AG09309 (cell line): Measurements from ENCODE around the gene NUBPL.
"Not testable (repeated sequence)": the region's sequence is repeated elsewhere in the genome, so short reads cannot be mapped to it uniquely, and the experiment has no call there.

Experiments used
- DNase-seq: peaks from one replicate; pipeline ENCODE4 v3.0.0-alpha.2; 2010; ENCODE audit warnings: low read depth
- H3K4me3 ChIP-seq: 2 replicates; pipeline ENCODE4 v1.5.1; 2011; ENCODE audit warnings: mild to moderate bottlenecking, low read depth, low read length, moderate library complexity; ENCODE audit not compliant: control insufficient read depth
- CTCF ChIP-seq: IDR thresholded peaks from 2 replicates; pipeline ENCODE4 v1.5.1; 2011; ENCODE audit warnings: mild to moderate bottlenecking, low read depth, low read length, inconsistent platforms; ENCODE audit not compliant: insufficient read depth, control insufficient read depth; ENCODE audit errors: missing control alignments

The NUBPL gene

DNA sequence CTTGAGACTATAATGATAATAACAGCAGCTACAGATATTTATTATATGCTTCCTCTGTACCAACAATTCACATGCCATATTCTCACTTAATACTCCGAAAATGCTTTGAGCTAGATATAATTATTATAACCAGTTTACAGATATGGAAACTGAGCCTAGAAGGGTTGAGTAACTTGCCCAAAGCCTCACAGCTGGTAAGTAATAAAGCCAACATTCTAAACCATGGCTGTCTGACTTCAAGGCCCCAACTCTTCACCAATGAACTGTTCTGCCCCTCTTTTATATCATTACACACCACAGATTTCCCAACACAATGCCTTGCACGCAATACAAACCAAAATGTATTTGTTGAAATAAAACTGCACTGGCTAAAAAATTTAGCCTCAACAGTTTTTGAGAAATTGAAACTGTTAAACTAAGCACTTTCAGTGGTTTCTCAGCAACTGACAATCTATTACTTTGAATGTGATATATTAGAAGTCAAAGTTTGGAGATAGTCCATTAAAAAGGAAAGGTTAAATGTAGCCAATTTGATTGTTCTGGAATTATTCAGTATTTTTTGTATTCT, 293.4 kb downstream of the NUBPL start:
- DNase-seq, result no peak
- TF ChIP-seq CTCF, result no peak

DNA sequence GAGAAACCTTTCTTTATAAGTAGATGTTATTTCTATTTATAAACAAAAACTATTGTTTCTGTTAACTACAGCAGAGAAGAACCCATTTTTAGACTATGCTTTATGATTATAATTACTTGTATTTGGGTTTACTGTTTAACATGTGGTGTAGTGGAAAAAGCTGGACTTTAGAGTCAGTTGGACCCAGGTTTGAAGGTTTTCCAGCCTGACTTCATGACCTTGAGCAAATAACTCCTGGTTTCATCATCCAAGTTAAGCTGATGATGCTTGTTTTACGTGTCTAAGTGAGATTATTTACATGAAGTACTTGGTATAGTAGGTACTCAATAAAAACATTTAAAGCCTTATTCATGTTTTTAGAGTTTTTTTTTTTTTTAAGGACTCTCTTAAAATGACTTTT, 294.1 kb downstream of the NUBPL start:
- no peak for DNase-seq
- TF ChIP-seq CTCF, result no peak
- H3K4me3 ChIP-seq, result no peak overlapping the region

More for the DNA sequence above, 293.4 kb downstream of the NUBPL start:
- H3K4me3 ChIP-seq, result no peak overlapping the region

GRCh38 chr14:31856003-31856402, 294.8 kb downstream of the NUBPL start:
- not testable (repeated sequence) for DNase-seq, H3K4me3 ChIP-seq

DNA sequence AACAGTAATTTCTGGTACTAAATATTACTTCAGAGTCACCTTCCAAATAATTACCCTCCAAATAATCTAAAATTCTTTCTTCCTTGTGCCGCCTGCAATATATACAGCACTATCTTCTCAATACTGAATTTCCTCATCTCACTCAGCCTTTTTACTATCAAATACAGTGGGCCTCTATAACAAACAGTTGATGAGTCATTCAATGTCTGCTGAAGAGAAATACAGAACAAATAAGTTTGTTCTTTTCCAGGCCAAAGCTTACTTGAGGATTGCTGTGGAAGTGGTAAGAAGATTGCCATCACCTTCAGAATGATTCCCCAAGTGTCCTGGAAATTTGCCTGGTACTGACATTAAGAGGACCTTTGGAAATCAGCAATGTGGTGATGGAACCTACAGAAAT, 297.7 kb downstream of the NUBPL start:
- no peak for TF ChIP-seq CTCF
- no peak for DNase-seq

GRCh38 chr14:31864937-31865855, 304.0 kb downstream of the NUBPL start:
- H3K4me3 ChIP-seq, result no peak overlapping the region
- no peak for DNase-seq
- no peak for TF ChIP-seq CTCF

More for the DNA sequence above, 297.7 kb downstream of the NUBPL start:
- H3K4me3 ChIP-seq, result no peak overlapping the region

DNA sequence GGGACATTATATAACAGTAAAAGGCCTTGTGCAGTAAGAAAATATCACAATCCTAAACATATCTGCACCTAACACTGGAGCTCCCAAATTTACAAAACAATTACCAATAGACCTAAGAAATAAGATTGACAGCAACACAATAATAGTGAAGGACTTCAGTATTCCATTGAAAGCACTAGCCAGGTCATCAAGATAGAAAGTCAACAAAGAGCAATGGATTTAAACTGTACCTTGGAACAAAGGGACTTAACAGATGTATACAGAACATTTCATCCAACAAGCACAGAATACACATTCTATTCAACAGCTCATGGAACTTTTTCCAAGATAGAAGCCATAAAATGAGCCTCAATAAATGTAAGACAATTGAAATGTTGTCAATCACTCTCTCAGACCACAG, 306.4 kb downstream of the NUBPL start:
- H3K4me3 ChIP-seq, result no peak overlapping the region
- DNase-seq, result no peak
- no peak for TF ChIP-seq CTCF

DNA sequence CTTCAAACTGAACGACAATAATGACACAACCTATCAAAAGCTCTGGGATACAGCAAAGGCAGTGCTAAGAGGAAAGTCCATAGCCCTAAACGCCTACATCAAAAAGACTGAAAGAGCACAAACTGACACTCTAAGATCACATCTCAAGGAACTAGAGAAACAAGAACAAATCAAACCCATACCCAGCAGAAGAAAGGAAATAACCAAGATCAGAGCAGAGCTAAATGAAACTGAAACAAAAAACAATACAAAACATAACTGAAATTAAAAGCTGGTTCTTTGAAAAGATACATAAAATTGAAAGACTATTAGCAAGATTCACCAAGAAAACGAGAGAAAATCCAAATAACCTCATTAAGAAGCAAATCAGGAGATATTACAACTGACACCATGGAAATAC, 306.9 kb downstream of the NUBPL start:
- DNase-seq, H3K4me3 ChIP-seq: not testable (repeated sequence)
